ENCODE measurements around the gene ZIC4.

ZIC4 gene

DNA sequence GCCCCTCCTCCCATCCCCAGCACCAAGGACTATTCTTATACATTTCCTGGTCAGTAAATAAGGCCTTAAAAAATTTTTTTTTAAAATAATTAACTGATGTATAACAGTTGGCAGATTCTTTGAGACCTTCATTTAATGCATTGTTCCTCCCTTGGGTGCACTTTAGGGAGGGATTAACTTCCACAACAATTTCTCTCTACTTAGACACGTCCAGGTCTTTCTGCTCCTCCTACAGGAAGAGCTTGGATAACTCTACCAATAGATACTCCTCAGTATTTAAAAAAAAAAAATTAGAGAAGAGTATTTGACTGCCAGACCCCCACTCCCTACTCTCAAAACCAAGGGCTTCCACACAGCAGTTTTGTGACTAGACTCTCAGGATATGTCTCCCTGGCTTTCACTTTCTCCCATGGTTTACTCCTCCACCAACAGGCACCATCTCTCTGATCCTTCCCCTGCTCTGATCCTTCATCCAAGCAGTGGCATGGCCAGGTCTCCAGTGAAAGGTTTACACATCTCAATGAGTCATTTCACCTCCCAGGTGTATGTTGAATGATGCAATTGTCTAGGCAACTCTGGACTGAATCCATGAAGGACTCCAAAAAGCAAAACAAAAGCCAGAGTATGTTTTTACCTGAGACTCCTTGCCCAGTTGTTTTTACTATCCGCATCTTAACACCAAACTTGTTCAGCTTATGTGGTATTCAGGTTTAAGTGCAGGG lies 7.4 kb downstream of the ZIC4 start:
- no peak for DNase-seq (ENCODE audit: low read depth)
- TF ChIP-seq, protein P1, sequence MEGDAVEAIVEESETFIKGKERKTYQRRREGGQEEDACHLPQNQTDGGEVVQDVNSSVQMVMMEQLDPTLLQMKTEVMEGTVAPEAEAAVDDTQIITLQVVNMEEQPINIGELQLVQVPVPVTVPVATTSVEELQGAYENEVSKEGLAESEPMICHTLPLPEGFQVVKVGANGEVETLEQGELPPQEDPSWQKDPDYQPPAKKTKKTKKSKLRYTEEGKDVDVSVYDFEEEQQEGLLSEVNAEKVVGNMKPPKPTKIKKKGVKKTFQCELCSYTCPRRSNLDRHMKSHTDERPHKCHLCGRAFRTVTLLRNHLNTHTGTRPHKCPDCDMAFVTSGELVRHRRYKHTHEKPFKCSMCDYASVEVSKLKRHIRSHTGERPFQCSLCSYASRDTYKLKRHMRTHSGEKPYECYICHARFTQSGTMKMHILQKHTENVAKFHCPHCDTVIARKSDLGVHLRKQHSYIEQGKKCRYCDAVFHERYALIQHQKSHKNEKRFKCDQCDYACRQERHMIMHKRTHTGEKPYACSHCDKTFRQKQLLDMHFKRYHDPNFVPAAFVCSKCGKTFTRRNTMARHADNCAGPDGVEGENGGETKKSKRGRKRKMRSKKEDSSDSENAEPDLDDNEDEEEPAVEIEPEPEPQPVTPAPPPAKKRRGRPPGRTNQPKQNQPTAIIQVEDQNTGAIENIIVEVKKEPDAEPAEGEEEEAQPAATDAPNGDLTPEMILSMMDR (IDR thresholded peaks at IDR 0.05; ENCODE audit: control insufficient read depth, extremely low read depth, insufficient read depth), result no peak

DNA sequence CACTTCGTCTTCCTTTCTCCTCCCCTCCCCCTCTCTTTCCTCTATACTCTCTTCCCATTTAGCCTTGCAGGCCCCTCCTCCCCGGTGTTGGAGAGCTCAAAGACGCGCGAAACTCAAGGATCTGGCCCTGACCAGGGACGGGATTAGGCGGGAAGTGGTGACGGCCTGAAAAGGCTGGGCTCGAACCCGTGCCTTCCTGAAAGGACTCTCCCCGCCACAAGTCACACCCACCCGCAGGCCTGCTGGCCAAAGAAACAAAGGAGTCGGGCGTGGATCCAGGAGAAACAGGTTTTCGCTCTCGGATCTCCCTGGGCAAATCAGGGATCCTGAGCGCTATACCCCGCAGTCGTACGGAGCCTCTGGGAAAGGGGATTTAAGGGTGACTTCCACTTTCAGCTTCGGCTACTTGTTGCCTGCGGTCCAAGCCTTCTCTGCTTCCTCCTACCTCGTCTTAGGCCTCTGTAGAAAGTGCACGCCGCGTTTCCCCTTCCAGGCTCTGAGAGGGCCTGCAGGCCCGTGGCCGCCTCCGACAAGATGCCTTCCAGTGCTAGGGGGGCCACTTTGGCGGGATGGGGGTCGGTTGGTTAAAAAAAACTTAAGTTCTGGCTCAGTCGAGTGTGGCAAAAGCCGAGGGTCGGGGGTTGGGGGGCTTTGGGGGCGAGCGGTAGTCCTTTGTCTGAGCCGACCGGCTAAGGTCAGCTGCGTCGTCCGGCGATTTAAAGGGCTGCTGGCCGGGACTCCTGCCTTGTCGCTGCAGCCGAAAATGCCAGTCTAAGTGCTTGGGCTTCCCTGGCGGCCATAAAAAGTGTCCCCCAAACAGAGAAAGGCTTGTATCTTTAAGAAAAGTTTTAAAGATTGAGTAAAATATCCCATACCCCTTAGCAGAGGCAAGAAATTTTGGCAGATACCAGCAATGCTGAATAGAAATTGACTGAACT lies 8.2 kb downstream of the ZIC4 start:
- H3K4me3 ChIP-seq (ENCODE audit: low read depth, low read length), result no peak overlapping the region
- TF ChIP-seq, protein P1 (IDR thresholded peaks at IDR 0.05; ENCODE audit: control insufficient read depth, extremely low read depth, insufficient read depth), result no peak
- DNase-seq (ENCODE audit: low read depth), result no peak

More for the DNA sequence above, 7.4 kb downstream of the ZIC4 start:
- no peak overlapping the region for H3K4me3 ChIP-seq (ENCODE audit: low read depth, low read length)

DNA sequence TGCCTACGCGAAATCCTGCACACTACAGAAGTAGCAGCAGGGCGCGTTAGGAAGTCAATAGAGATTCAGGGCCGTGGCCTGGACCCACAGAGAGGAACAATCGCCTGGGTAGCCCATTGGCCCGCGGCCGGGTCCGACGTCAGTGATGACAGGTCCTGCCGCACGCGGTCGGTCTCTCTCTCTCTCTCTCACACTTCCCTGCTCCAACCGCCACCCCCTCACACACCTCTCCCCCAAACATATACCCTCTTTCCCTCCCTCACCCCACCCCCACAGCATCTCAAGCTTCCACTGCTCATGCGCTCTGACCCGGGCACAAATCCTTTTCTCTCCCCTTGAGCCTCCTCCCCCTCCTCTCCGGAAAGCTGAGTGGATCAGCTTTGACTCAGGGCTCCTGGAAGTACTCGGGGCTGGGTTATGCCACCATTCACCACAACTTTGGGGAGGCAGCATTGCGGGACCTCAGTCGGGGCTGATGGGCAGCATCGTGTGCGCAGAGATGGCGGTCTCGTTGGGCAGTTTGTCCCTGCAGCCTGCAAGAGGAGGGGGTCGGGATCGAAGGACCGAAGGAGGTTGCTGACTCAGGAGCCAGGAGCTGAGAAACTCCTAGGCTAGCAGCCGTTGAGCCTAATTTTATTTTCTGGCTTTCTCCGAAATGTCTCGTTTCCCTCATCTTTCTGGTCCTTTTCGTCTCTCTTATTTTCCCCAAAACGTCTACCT lies 9.0 kb downstream of the ZIC4 start:
- TF ChIP-seq, protein P1 (IDR thresholded peaks at IDR 0.05; ENCODE audit: control insufficient read depth, extremely low read depth, insufficient read depth), result no peak
- no peak overlapping the region for H3K4me3 ChIP-seq (ENCODE audit: low read depth, low read length)
- no peak for DNase-seq (ENCODE audit: low read depth)

DNA sequence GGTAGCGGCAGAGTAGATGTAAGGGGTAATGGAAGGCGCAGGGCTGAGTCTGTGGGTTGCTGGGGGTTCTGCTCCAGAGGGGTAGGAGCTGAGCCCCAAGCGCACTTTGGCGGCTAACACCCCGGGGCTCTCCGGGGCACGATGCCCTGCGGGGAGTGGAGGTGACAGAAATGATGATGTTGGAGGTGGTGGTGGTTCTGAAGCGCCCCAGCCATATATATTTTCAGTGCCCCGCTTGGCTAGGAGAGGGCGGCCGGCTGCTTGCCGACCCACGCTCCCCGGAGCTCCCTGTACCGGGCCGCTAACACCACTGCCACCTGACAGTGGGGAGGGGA lies 9.7 kb downstream of the ZIC4 start:
- H3K4me3 ChIP-seq (ENCODE audit: low read depth, low read length), result no peak overlapping the region
- TF ChIP-seq, protein P1 (IDR thresholded peaks at IDR 0.05; ENCODE audit: control insufficient read depth, extremely low read depth, insufficient read depth), result no peak
- no peak for DNase-seq (ENCODE audit: low read depth)

DNA sequence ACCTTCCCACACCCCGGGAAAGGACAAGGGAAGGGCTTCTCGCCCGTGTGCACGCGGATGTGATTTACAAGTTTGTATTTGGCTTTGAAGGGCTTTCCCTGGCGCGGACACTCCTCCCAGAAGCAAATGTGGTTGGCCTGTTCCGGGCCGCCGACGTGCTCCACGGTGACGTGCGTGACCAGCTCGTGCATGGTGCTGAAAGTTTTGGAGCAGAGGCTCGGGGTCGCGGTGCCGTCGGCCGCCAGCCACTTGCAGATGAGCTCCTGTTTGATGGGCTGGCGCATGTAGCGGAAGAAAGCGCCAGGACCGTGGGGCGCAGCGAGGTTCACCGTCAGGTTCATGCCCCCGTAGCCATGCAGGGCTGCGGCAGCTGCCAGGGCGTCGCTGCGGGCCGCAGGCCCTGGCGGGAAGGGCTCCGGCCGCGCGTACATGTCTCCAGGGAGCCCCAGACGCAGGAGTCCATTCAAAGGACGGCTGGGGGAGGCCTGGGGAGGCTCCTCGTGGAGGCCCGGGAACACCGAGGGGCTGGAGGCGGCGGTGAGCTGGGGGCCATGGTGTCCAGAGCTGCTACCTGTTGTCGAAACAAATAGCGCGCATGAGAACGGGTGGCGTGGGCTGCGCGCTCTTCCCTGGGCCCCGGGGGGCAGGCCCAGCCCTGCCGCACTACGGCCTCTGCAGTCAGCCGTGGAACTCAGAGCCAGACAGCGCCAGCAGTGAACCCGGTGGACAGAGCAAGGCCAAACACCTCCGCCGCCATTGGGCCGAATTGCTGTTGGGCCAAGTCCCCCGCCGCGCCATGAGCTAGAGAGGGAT lies 10.2 kb downstream of the ZIC4 start:
- H3K4me3 ChIP-seq (ENCODE audit: low read depth, low read length), result no peak overlapping the region
- TF ChIP-seq, protein P1 (IDR thresholded peaks at IDR 0.05; ENCODE audit: control insufficient read depth, extremely low read depth, insufficient read depth), result no peak
- no peak for DNase-seq (ENCODE audit: low read depth)

DNA sequence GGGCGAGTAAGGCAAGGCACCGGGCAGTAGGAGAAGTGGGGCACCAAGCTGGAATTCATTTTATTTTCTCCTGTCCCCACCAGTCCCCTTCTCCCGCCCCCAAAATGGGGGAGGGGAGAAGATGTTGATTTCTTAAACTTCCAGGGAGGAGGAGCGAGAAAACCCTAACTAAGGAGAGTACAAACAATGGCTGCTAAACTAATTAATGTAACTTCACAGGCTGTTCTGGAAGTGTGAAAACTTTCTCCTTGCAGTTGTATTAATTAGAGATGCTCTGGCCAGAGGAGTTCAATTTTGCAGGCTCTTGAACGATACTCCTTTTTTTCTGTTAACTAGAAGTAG lies 11.5 kb downstream of the ZIC4 start:
- no peak for DNase-seq (ENCODE audit: low read depth)
- no peak overlapping the region for H3K4me3 ChIP-seq (ENCODE audit: low read depth, low read length)
- TF ChIP-seq, protein P1 (IDR thresholded peaks at IDR 0.05; ENCODE audit: control insufficient read depth, extremely low read depth, insufficient read depth), result no peak
